Measurements from ENCODE around the gene RAB25.

The RAB25 gene

DNA sequence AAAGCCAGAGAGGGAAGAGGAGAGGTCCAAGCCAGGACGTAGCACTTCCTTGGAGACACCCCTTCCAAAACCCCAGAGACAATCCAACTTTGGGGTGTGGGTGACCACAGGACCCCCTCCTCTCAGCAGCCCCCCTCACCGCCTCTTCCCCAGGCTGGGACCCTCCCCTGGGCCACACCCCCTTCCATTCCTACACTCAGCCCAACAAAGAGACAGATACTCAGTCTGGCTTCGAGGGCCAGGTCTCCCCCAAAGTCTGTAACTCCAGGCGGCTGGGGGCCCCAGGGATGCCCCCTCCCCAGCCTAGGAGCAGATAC is 19.9 kb downstream of the RAB25 start:
- DNase-seq: no peak

DNA sequence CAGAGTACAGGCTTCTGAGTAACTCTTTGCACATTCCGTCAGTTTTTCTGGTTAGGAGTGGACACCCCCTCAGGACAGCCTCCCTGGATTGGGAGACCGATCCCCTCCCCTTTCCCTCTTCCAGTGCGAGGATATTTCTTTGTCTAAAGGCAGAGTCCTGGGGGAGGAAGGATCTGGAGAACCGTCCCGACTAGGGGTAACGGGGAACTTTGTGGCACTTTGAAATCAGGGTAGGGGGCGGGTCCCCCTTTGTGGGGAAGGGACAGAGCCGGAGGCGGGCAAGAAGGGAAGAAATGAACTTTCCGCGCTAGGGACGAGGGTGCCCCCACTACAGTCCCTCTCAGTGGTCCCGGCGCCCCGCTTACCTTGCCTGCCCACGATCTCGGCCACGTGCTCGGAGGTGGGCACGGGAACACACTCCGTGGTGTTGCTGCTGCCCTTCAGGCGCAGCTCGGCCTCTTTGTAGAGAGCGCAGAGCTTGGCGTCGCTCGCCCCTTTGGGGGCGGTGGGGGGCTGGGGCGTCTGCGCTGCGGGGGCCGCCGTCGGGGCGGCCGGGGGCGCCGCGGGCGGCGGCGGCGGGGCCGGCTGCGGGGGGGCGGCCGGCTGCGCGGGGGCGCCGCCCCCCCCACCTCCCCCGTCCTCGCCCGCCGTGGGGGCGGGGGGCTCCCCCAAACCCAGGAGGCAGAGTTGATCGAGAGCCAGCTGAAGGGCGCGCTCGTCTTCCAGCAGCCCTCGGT is 20.4 kb downstream of the RAB25 start:
- DNase-seq: peak; percentile 10

DNA sequence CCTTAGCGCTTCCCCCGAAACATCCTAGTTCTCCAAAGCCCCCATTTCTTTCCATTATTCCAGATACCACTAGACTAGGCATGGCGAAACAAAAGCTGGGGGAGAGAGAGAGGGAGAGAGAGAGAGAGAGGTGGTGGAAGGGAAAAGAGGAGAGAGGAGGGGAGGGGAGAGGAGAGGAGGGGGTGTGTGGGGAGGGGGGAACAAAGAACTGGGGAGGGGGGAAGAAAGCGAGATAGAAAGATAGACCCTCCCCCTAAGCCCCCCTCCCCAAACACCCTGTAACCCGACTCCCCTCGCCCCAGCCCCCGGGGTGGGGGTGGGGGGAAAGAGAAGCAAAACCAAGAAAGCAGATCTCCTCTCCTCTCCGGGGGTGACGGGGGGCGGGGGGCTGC is 21.0 kb downstream of the RAB25 start:
- DNase-seq: no peak

DNA sequence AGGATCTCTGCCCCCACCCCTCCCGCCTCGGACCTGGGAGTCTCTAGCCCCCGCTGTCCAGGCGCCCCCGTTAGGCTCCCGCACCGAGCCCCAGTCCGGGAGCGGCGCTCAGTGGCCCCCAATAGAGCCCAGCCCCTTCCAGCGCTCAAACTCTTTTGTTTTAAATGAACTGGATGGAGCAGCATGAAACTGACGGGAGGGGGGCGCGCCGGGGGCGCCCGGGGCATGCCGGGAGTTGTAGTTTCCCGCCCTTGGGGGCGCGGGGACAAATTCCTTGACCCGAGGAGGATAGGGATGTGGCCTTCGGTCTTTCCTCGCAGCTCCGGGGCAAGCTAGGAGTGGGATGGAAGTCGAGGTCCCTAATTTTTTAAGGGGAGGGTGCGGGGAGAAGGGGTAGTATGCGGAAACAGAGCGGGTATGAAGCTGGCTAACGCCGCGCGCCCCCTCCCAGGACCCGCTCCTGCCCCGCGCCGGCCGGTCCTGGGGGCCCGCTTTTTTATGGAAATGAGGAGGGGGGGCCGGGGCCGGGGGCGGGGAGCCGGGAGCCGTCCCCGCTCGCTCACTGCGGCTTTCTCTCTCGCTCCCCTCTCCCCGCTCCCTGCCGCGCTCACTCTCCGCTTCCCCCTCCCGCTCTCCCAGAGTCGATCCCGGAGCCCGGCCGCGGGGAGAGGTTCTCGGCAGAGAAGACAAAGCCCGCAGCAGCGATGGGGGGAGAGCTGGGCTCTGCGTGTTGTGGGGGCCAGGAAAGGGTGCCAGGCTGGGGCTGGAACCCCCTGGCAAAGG is 21.5 kb downstream of the RAB25 start, which contains the start of gene MEX3A:
Gene MEX3A (minus strand): TSS at position 157 of the 783 bp plus-strand sequence. CDS start 467 bp downstream, outside the sequence.
- peak; percentile 78 for DNase-seq

DNA sequence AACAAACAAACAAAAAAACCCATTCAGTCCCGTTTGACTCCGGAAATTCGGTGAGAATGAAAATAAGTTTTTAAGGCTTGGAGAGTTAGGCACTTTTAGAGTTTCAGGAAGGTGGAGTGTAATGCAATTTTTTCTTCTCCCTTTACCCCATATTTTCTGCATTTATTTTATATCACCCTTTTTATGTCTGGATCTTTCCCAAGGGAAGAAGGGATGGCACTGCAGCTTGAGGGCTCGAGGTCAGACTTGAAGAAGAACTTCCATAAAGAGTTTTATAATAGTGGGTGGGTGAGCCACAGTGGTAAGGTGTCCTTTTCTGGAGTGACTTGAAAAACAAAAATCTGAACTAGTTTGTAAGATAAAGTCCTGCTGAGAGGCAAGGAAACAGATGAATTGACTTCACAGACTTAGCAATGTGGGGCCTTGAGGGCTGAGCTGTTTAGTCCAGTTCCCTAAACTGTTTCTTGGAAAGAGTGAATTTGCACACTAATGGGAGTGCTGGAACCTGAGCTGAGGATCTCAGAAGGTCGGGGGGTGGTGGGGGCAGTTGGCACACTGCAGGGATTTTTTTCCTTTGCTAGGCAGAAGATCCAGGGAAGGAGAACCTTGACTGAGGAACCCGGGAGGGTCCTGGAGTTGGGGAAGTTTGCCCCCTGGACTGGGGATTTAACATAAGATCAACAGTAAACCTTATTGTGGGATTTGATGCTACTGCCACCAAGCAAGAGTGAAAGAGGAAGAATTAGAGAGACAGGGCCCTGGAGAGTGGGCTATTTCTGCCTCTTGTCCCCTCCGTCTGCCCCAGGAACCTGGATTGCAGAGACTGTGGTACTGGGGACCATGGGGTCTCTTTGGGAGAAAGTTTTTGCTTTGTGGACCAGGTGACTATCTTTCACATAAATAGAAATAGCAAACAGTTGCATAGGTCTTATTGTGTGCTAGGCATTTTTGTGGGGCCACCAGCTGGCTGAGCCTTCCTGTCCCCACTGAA is 23.1 kb downstream of the RAB25 start:
- no peak for DNase-seq

DNA sequence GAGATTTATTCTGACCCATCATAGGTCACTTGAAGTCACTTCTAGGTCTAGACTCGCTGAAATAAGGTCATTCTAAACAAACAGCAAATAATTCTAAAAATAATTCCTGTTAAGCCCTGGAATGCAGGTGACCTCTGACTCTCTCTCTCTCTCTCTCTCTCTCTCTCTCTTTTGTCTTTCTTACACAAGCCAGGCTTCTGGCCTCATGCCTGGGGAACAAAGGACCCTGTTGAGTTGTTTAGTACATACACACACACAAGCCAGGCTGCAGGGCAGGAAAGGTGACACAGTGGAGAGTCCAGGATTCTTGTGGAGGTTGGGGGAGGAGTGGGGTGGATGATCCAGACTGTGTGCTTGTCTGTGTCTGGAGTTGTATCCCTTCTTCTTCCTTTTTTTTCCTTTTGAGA is 25.3 kb downstream of the RAB25 start:
- DNase-seq: no peak

DNA sequence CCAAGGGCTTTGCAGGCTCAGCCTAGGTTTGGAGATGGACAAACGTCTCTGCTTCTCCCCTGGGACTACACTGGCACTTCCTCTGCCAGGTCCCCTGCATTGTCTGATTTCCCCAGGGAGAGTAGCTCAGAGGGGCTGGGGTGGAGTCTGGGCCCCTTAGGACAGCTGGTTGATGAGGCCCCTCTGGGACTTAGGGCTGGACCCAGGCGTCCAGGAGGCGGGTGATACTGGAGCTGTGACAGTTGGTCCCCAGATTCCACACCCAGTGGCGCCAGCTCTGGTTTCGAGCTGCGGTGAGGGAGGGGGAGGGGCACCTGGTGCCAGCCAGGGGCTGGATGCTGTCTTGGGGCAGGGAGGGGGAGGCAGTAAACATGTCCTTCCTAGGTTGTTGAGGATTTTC is 28.7 kb downstream of the RAB25 start:
- DNase-seq: no peak

DNA sequence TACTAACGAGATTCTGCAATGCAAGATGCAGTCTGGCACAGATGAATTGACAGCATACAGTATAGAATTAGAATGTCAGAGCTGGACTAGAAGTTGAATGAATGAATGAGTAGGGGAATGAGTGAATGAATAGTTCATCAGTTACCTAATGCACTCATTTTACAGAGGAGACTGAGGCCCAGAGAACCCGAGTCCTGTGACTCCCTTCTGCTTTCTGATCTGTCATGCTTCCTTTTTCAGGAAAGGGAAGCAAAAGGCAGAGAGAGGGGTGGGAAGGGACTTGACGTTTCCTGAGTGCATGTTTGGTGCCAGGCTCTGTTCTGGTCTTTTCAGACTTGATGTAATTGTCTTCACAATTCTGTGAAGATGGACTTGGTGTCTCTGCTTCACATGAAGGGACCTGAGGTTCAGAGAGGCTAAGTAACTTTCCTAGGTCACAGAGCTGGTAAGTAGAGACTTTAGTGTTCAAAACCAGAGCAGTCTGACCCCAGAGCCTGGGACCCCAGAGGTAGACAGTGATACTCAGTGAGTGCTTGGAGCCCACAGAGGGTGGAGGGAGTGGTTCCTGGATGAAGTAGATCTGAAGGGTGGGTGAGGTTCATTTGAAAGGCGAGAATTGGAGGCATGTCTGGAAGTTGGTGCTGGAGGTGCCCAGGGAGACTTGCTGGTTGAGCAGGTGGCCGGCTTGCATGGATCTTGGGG is 29.3 kb downstream of the RAB25 start:
- no peak for DNase-seq

DNA sequence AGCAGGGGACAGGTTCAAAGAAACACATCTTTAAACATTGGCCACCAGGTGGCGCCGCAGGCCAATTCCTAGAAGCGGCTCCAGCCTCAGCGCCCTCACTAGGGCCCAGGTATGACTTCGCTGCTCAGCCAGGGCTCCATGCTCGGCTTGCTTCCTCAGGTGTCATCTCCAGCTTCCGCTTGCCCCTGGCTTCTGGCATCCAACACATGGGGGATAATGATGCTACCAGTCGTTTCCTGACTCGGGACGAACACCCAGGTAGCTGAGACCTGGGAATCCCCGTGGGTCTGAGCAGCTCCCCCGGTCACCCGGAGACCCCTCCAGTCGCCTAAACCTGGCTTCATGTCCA is 29.9 kb downstream of the RAB25 start:
- DNase-seq: peak; percentile 81

DNA sequence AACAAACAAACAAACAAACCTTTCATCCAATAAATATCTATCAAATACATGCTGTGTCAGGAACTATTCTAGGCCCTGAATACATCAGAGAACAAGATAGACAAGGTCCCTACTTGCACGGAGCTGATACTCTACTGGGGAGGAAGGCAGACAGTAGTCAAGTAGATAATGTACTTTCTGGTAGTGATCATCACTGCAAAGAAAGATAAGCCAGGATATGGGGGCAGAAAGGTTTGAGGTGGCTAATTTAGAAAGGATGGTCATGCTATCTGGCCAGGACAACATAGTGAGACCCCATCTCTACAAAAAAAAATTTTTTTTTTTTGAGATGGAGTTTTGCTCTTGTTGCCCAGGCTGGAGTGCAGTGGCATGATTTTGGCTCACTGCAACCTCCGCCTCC is 30.6 kb downstream of the RAB25 start:
- no peak for DNase-seq

DNA sequence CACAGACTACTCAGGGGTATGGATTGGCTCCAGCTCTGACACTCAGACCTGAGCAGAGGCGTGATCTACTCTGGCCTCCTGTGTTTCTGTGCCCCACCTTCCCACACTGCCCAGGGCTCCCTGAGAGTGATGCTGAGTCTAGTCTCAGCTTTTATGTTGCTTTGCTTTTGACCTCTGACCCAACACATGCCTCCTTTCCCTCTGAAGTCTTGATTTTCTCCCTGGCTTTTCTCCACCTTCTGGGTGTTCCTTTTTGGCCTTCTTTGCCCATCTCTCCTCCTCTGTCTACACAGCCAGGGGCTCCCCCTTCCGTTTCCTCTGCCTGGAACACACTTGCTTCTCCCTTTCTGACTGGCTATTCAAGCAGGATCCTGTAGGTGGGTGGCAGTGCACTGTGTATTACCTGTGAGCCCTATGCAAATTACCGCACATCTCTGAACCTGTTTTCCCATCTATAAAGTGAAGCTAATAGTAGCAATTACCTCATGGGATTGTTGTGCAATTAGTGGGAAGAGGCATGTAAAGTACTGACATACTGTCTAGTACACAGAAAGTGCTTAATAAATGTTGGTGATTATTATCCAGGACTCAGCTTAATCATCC is 35.0 kb downstream of the RAB25 start:
- DNase-seq: no peak

DNA sequence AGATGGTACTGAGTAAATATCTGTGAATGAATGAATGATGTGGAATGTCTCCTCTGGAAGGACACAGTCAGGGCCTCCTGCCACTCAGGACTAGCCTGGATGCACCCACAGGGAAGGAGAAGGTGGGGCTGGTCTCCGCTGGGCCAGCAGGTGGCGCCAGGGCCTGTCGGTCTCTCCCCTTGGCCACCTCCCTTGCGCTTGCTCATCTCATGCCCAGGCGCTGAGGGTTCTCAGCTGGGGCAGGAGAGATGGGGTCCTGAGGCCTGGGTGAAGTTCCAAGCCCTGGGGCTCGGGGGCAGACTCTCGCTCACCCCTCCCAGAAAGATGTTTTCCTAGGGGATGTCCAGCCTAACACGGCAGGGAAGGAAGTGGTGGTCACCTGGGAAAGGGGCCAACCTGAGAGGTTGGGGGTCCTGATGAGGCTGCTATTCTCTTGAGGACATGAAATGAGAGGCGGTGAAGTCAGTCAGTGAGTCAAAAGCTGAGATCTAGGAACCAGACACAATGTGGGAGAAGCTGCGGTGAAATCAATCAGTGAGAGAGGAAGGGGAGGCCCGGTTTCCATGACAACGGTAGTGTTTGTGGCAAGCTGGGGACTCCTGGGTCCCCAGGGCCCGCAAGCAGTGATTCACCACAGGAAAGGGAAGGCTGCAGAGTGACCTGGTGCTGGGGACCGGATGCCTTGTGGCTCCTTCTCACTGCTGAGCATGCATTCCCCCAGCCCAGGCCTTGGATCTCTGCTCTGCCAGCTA is 35.9 kb downstream of the RAB25 start:
- peak; percentile 51 for DNase-seq

DNA sequence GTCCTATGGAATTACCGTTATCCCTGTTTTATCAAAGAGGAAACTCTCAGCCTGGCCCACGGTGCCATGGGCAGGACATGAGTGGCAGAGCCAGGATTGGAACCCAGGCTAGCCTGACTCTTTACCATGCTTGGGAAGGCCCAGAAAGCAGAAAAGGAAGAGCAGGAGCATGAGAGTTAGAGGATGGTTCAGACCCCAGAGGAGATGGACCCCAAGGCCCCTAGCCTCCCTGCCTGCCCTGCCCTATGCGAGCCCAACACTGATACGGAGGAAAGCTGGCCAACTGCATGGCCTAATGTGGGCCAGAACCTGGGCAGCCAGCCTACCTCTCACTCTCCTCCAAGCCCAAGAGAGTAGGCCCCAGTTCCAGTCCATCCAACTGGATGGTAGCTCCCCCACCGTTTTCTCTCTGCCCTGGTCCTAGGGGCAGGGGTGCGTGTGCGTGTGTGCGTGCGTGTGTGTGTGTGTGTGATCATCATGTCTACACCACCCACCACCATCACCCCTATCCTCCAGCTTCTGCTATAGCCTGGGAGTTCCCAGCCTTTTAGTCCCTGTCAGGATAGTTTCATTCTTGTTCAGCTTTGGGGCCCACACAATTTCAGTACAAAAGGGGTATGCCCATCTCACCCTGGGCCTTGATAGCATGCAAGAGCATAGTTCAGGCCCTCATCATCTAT is 36.7 kb downstream of the RAB25 start:
- DNase-seq: no peak

DNA sequence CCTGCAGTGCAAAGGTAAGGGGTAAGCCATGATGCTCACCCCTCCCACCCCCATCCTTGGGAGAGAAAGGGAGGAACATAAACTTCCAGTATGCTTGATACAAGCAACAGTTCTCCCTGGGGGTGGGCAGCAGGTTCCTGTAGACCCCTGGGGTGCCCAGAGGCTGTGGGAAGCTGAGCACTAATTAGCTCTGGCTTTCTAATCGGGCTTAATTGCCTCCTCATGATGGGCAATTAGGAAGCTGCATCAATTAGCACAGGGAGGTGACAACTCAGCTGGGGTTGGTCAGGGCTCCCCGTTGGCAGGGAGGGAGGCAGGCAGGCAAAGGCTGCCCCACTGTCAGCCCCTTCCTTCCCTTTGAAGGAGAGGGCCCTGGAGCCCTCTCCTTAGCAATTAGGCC is 37.8 kb downstream of the RAB25 start:
- no peak for DNase-seq

DNA sequence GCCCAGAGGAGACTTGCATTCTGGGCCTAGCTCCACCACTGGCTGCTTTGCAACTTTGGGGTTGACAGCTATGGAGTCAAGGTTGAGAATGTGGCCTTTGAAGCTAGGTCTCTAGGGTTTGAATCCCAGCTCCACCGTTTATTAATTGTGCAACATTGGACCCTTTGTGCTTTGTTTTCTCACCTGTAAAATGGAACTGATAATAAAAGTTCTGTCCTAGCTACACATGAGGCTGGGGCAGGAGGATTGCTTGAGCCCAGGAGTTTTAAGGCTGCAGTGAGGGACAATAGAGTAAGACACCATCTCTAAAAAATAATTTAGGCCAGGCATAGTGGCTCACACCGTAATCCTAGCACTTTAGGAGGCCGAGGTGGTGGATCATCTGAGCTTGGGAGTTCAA is 38.3 kb downstream of the RAB25 start:
- no peak for DNase-seq

DNA sequence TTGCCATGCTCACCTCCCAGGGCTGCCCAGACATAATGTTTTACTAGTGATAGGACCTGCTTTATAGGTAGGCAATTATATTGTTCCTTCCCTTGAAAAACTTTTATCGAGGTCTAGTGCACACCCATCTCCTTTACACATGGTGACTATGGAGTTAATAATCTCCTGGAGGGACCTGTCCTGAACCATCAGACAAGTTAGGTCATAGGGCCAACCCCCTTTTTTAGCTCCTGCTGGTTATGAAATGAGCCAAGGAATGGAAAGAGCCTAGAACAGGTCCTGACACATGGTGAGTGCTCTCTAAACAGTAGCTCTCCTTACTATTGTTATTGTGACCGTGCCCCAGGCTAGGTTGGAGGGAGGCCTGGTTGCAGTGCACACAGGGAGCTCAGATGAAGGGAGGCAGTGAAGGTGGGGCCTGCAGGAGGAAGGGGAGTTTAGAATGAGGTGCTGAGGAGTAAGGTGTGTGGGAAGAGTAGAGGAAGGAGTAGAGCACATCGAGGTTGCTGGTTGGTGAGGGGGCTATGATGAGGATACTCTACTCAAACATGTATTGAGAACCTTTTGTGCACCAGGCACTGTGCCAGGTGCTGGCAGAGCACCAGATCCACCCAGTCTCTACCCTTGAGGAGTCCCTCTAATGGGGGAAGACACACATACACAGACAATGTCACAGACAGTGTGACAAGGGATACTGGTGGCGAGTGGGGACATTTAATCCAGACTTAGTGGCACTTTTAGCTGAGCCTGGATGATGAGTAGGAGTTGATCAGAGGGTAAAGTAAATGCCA is 39.4 kb downstream of the RAB25 start:
- DNase-seq: peak; percentile 15

DNA sequence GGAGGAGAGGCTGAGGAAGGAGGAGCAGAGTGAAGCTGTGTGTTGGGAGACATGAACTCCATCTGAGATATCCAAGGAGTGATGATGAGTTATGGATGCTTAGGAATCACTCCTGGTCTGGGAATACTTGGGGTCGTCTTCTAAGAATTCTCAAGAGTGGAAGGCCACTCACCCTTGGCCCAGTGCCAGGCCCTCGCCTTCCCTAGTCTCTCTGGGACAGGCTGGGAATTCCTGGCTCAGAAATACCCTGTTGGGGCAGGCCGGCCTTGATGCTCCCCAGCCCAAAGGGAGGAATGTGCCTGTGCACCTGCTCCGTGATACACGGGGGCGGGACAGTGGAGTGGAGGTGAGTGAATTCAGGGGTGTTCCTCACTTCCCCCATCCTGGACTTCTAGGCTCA is 40.9 kb downstream of the RAB25 start:
- DNase-seq: no peak

DNA sequence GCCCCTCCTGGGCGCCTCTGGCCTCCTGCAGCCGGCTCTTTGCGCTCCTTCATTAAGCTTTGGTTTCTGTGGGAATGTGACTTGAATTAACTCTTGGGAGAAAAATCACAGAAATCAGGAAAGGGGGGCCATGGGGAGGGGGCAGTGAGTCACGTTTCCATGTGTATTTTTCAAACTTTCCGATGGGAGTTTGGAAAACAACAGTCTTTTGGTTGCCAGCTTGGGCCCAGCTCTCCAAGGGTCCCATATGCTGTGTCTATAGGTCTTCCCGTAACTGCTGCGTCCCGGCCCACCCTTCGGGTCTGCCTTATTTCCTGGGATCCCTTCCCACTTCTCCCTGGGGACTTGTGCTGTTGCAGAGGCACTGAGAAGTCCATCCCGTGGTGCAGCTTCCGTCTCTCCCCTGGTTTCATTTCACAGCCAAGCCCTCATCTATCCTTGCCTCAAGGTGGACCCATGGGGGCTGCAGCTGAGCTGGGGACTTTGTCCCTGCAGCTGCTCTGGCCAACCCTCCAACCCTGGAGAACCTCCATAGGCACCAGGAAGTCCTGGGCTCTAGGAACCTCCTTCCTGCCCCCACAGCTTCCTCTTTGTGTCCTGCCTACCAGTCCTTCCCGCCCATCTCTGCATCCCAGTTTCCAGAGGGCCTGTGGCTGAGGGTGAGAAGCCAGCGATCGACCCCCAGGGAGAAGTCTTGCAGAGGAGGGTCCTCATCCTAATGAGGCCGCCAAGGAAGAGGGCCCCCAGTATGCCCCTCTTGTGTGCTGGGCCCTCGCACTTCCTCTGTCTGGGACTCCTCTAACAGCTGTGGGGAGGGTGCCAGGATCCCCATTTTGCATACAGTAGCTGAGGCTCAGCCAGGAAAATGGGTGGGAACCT is 41.9 kb downstream of the RAB25 start:
- DNase-seq: no peak

DNA sequence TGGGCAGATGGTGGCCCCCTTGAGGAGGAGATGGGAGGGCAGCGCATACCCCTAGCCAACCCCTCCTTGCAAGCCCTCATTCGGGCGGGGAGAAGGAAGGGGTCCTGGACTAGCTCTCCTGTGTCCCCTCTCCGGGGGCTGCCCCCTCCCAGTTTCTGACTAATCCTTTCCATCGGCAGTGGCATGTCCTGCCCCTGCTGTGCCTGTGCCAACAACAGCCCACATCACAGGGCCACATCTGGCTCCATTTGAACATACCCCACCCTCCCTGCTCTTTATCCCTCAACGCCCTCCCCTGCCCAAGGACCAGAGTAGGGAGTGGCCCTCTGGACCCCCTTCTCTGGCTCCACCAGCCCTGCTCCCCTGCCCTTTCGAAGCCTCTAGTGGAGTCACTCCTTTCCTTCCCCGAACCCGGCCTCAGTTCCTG is 42.6 kb downstream of the RAB25 start:
- DNase-seq: no peak
